B cell (primary cell): ENCODE results near the gene TTLL8. TPM values are rescaled to one million over a fixed set of nuclear protein-coding genes. Genes with fewer than 3 reads are reported as not detected.

ENCODE experiments used
- ATAC-seq: fragments of 200-7000 bp; cut with Tn5 transposase; one replicate; pipeline ENCODE4 v1.10.0; 2021; ENCODE audit warnings: low read depth, mild to moderate bottlenecking, moderate number of reproducible peaks, moderate library complexity
- CTCF ChIA-PET: fragments of 350-600 bp; sonication (Branson Sonifier 250); formaldehyde crosslinking; loops from one replicate; lab custom pipeline; 2021; ENCODE audit warnings: antibody characterized with exemption, inconsistent platforms; lab: Charles Lee
- POLR2A ChIA-PET: fragments of 350-600 bp; sonication (Branson Sonifier 250); formaldehyde crosslinking; loops from one replicate; lab custom pipeline; 2021; ENCODE audit warnings: antibody characterized with exemption; lab: Charles Lee
- DNase-seq: peaks from one replicate; pipeline ENCODE4 v3.0.0; 2013
- H2AFZ ChIP-seq: 2 replicates; pipeline ENCODE4 v1.6.1; 2012; ENCODE audit warnings: mild to moderate bottlenecking, low read depth, low read length; ENCODE audit not compliant: insufficient read depth, poor library complexity, severe bottlenecking
- H3K27ac ChIP-seq, 2 donors: 1 replicate in 1 of 2; 2 replicates in 1 of 2; pipeline ENCODE4 v1.5.1; 2012 to 2013; ENCODE audit warnings: low read length in 2 of 2, mild to moderate bottlenecking in 2 of 2, moderate library complexity in 1 of 2
- H3K27me3 ChIP-seq, 4 experiments: fragments of 200-600 bp in 1 of 4; sonication (generic) in 1 of 4; replicated peaks in 1 of 4; 1 replicate in 2 of 4; 2 replicates in 2 of 4; pipeline versions ENCODE4 v1.6.1 to v1.7.0; 2013 to 2016; ENCODE audit warnings: low read length in 3 of 4, mild to moderate bottlenecking in 2 of 4, mixed read lengths in 1 of 4, moderate library complexity in 1 of 4; ENCODE audit not compliant: insufficient read depth in 4 of 4, control insufficient read depth in 3 of 4; ENCODE audit errors: control extremely low read depth in 1 of 4
- H3K36me3 ChIP-seq, 2 experiments: replicated peaks in 1 of 2; 1 replicate in 1 of 2; 2 replicates in 1 of 2; pipeline versions ENCODE4 v1.6.1 to v1.7.1; 2013; ENCODE audit warnings: low read length in 1 of 2; ENCODE audit not compliant: insufficient read depth in 2 of 2, control insufficient read depth in 1 of 2; ENCODE audit errors: control extremely low read depth in 1 of 2, extremely low read depth in 1 of 2
- H3K4me1 ChIP-seq, 2 donors: fragments of 200-600 bp in 1 of 2; sonication (generic) in 1 of 2; 1 replicate in 1 of 2; 2 replicates in 1 of 2; pipeline versions ENCODE4 v1.5.1 to v1.6.1; 2013 to 2017; ENCODE audit warnings: low read length in 2 of 2; ENCODE audit not compliant: control insufficient read depth in 2 of 2, insufficient read depth in 2 of 2
- H3K4me2 ChIP-seq: replicated peaks from 2 replicates; pipeline ENCODE3; 2012; ENCODE audit warnings: mild to moderate bottlenecking, low read depth, low read length; ENCODE audit not compliant: poor library complexity, severe bottlenecking
- H3K4me3 ChIP-seq, 5 experiments: fragments of 200-600 bp in 1 of 5; sonication (generic) in 1 of 5; 1 replicate in 3 of 5; 2 replicates in 2 of 5; pipeline versions ENCODE4 v1.5.1 to v1.7.0; 2011 to 2016; ENCODE audit warnings: low read length in 4 of 5, mild to moderate bottlenecking in 4 of 5, low read depth in 2 of 5, control low read depth in 1 of 5, moderate library complexity in 1 of 5; ENCODE audit not compliant: insufficient read depth in 1 of 5; ENCODE audit errors: control extremely low read depth in 1 of 5, extremely low read depth in 1 of 5
- H3K79me2 ChIP-seq: fragments of 200-600 bp; sonication (generic); one replicate; pipeline ENCODE4 v1.6.0; 2016; ENCODE audit warnings: low read length; ENCODE audit not compliant: control insufficient read depth, insufficient read depth
- H3K9ac ChIP-seq: fragments of 200-600 bp; sonication (generic); 2 replicates; pipeline ENCODE4 v1.6.1; 2017; ENCODE audit warnings: mild to moderate bottlenecking, low read length, moderate library complexity
- H3K9me3 ChIP-seq, 3 donors: one replicate each; pipeline versions ENCODE4 v1.6.1 to v1.7.1; 2013; ENCODE audit warnings: low read length in 2 of 3; ENCODE audit not compliant: control insufficient read depth in 2 of 3, insufficient read depth in 1 of 3; ENCODE audit errors: control extremely low read depth in 1 of 3
- H4K20me1 ChIP-seq: 2 replicates; pipeline ENCODE4 v1.6.0; 2012; ENCODE audit warnings: mild to moderate bottlenecking, low read length; ENCODE audit not compliant: insufficient read depth, control insufficient read depth, poor library complexity, severe bottlenecking
- H3K27ac Mint-ChIP-seq: one replicate; pipeline ENCODE4 v1.8.0; 2021; ENCODE audit warnings: mixed read lengths
- H3K27me3 Mint-ChIP-seq: one replicate; pipeline ENCODE4 v1.8.0; 2021; ENCODE audit warnings: mixed read lengths
- H3K4me1 Mint-ChIP-seq: one replicate; pipeline ENCODE4 v1.8.0; 2021; ENCODE audit warnings: mixed read lengths
- H3K4me3 Mint-ChIP-seq: one replicate; pipeline ENCODE4 v1.8.0; 2021; ENCODE audit warnings: mixed read lengths
- H3K9me3 Mint-ChIP-seq: one replicate; pipeline ENCODE4 v1.8.0; 2022; ENCODE audit warnings: mixed read lengths; ENCODE audit not compliant: insufficient read depth
- EZH2 ChIP-seq: IDR thresholded peaks from 2 replicates; pipeline ENCODE4 v1.6.1; 2012; ENCODE audit warnings: borderline replicate concordance, low read depth, mild to moderate bottlenecking, moderate library complexity, low read length; ENCODE audit not compliant: insufficient read depth, poor library complexity, severe bottlenecking
- WGBS: methylation state at CpG from one replicate; pipeline ENCODE4 v1.1.5; 2013; ENCODE audit warnings: missing lambda C conversion rate; ENCODE audit not compliant: insufficient coverage; 5-methylcytosine and 5-hydroxymethylcytosine counted together
- intact Hi-C: fragments of 100-400 bp; cut with micrococcal nuclease; formaldehyde crosslinking; loops from one replicate; pipeline ENCODE4 v1.10.0; 2022
- polyA plus RNA-seq: library from polyadenylated mRNA; depleted of rRNA; stranded (reverse); fragments of >200 nt; gene quantifications from 2 replicates; pipeline ENCODE4 v1.2.3, GENCODE V29; 2012
- total RNA-seq, 2 donors: library from RNA; stranded (reverse); fragments of 120-200 nt in 1 of 2; gene quantifications; 1 replicate in 1 of 2; 2 replicates in 1 of 2; pipeline versions ENCODE4 v1.2.3 to v1.2.4, GENCODE V29; 2013 to 2022
- TF ChIP-seq, protein P1 (sequence below): fragments of 200-600 bp; IDR thresholded peaks from one replicate; pipeline ENCODE4 v1.8.0; 2022; ENCODE audit warnings: antibody characterized with exemption, mild to moderate bottlenecking

The TTLL8 gene
- total and polyA plus RNA-seq, 2 donors (not counting 1 experiment from before 2014, with no cell fraction given), result not detected

DNA sequence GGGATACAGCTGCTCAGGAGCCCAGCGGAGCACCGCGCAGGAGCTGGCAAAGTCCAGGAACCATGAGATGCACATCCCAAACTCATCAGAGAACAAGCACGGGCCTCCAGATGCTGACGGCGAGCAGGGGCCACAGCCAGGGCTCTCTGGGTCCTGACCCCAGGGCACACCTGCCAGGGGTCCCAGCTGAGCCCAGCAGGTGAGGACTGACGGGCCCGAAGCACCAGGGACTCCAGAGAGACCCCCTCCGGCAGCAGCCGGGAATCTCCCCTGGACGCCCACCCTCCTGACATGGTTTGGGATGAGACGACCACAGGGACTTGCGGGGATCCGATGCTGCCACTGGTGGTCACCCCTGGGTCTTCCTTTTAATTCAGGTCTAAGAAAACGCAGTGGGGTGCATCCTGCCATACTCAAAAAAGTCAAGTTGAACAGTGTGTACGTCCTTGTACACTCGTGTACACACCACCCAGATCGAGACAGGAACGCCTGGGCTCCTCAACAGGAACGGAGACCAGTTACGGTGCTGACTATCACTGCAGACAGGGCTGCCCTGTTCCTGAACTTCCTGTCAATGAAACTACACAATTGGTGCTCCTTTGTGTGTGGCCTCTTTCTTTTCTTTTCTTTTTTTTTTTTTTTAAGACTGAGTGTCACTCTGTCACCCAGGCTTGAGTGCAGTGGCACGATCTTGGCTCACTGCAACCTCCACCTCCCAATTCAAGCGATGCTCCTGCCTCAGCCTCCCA is 21.9 kb downstream of the TTLL8 start:
- Histone ChIP-seq H4K20me1 (no peaks in the 10 kb centered on the region), H3K4me2 (no peak overlapping the region), H3K27ac (no peak overlapping the region), H3K4me3 (no peak overlapping the region), H3K79me2 (no peaks in the 10 kb centered on the region), H2AFZ (no peak overlapping the region), H3K9ac (no peak overlapping the region), H3K9me3 (peaks cover 0 to 13% (median 5%) of the 10 kb centered on the region in 3 donors), H3K36me3 (no peaks in the 10 kb centered on the region), H3K27me3 (peaks cover 0 to 9% (median 3%) of the 10 kb centered on the region in 4 experiments), H3K4me1 (peaks cover 7 to 12% of the 10 kb centered on the region in 2 donors)
- H3K27ac Mint-ChIP-seq, result no peak overlapping the region
- ATAC-seq (no peak), DNase-seq (no peak)
- peaks cover 5% of the 10 kb centered on the region for H3K9me3 Mint-ChIP-seq
- TF ChIP-seq, protein P1, sequence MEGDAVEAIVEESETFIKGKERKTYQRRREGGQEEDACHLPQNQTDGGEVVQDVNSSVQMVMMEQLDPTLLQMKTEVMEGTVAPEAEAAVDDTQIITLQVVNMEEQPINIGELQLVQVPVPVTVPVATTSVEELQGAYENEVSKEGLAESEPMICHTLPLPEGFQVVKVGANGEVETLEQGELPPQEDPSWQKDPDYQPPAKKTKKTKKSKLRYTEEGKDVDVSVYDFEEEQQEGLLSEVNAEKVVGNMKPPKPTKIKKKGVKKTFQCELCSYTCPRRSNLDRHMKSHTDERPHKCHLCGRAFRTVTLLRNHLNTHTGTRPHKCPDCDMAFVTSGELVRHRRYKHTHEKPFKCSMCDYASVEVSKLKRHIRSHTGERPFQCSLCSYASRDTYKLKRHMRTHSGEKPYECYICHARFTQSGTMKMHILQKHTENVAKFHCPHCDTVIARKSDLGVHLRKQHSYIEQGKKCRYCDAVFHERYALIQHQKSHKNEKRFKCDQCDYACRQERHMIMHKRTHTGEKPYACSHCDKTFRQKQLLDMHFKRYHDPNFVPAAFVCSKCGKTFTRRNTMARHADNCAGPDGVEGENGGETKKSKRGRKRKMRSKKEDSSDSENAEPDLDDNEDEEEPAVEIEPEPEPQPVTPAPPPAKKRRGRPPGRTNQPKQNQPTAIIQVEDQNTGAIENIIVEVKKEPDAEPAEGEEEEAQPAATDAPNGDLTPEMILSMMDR, result no peak
- TF ChIP-seq EZH2, result no peak
- H3K4me3 Mint-ChIP-seq, result no peak overlapping the region
- 84% methylated on average over 20 of the region's 23 CpGs for WGBS
- peaks cover 13% of the 10 kb centered on the region for H3K27me3 Mint-ChIP-seq
- H3K4me1 Mint-ChIP-seq, result peaks cover 7% of the 10 kb centered on the region
- ChIA-PET CTCF (interaction anchor here (0.7 kb wide), 1 partner anchor 103 kb away, joined by 5 read pairs; no protein-coding TSS in a partner anchor), POLR2A (no interaction called here)
- intact Hi-C loops, result no loop called here
